ENCODE results near the gene MZT1. TPM values are rescaled to one million over a fixed set of nuclear protein-coding genes. Genes with fewer than 3 reads are reported as not detected.
A peak's percentile ranks its signal among the peaks of the same experiment; 100 is the strongest.
"Not testable (repeated sequence)": the region's sequence is repeated elsewhere in the genome, so short reads cannot be mapped to it uniquely, and the experiment has no call there.

Gene MZT1
- total RNA-seq: 1 to 10 TPM; 6.5 TPM
- long read RNA-seq, transcript MZT1-201 (3 exons, 2,299 nt): major isoform, 33 of 34 reads
- long read RNA-seq, partial matches to known transcripts: 0 of 34 reads
- long read RNA-seq, other reads (novel, unspliced or antisense): 1 of 34 reads

- intact Hi-C loops (cut with DNase I): no loop called here
- DNase-seq (peak; percentile 97), ATAC-seq (peak; percentile 98 to 99)
Measured at GRCh38 chr13:72727417-72728289, at the start of gene MZT1, which contains the start of gene BORA. Gene MZT1, minus strand, starts transcription at chr13:72727629. Its CDS starts 27 bp downstream, at chr13:72727602. Gene BORA, plus strand, starts transcription at chr13:72727923. Its CDS starts 1,018 bp downstream, at chr13:72728941.

- ATAC-seq (no peak), DNase-seq (no peak)
- intact Hi-C loops (cut with DNase I): no loop called here
Measured at GRCh38 chr13:72774019-72774418, 46.6 kb upstream of the MZT1 start.

- DNase-seq (no peak), ATAC-seq (no peak)
- intact Hi-C loops (cut with DNase I): no loop called here
Measured at GRCh38 chr13:72763411-72763810, 36.0 kb upstream of the MZT1 start.

GRCh38 chr13:72760189-72760588, 32.8 kb upstream of the MZT1 start:
- DNase-seq: no peak
- intact Hi-C loops (cut with DNase I): no loop called here
- no peak for ATAC-seq

- ATAC-seq: no peak
- intact Hi-C loops (cut with DNase I): no loop called here
- no peak for DNase-seq
Measured at GRCh38 chr13:72757792-72758535, 30.5 kb upstream of the MZT1 start.

GRCh38 chr13:72754111-72754510, 26.7 kb upstream of the MZT1 start:
- intact Hi-C loops (cut with DNase I): no loop called here
- ATAC-seq: no peak

GRCh38 chr13:72751220-72751619, 23.8 kb upstream of the MZT1 start:
- no peak for ATAC-seq
- intact Hi-C loops (cut with DNase I): no loop called here
- DNase-seq: no peak

More at GRCh38 chr13:72754111-72754510, 26.7 kb upstream of the MZT1 start:
- DNase-seq: no peak

GRCh38 chr13:72745260-72745659, 17.8 kb upstream of the MZT1 start:
- ATAC-seq: no peak
- intact Hi-C loops (cut with DNase I): no loop called here
- no peak for DNase-seq

- intact Hi-C loops (cut with DNase I): no loop called here
- DNase-seq (no peak), ATAC-seq (no peak)
Measured at GRCh38 chr13:72740015-72740414, 12.6 kb upstream of the MZT1 start.

- ATAC-seq: no peak
- DNase-seq: no peak
- intact Hi-C loops (cut with DNase I): no loop called here
Measured at GRCh38 chr13:72737033-72737432, 9.6 kb upstream of the MZT1 start.

GRCh38 chr13:72728290-72728605, 819 bp upstream of the MZT1 start:
- ATAC-seq: no peak
- intact Hi-C loops (cut with DNase I): no loop called here
- no peak for DNase-seq

- DNase-seq (peak; percentile 61), ATAC-seq (peak; percentile 25 to 59)
Measured at GRCh38 chr13:72726726-72727416, 558 bp downstream of the MZT1 start.

GRCh38 chr13:72726185-72726584, 1.2 kb downstream of the MZT1 start:
- ATAC-seq; intact Hi-C loops (cut with DNase I); DNase-seq: not testable (repeated sequence)

More at GRCh38 chr13:72726726-72727416, 558 bp downstream of the MZT1 start:
- intact Hi-C loops (cut with DNase I): no loop called here

- ATAC-seq (no peak), DNase-seq (no peak)
- intact Hi-C loops (cut with DNase I): no loop called here
Measured at GRCh38 chr13:72716776-72717175, 10.7 kb downstream of the MZT1 start.

- DNase-seq (no peak), ATAC-seq (no peak)
- intact Hi-C loops (cut with DNase I): no loop called here
Measured at GRCh38 chr13:72700509-72700908, 26.9 kb downstream of the MZT1 start.

- DNase-seq (no peak), ATAC-seq (no peak)
- intact Hi-C loops (cut with DNase I): no loop called here
Measured at GRCh38 chr13:72698164-72698563, 29.3 kb downstream of the MZT1 start.

- DNase-seq (no peak), ATAC-seq (no peak)
- intact Hi-C loops (cut with DNase I): no loop called here
Measured at GRCh38 chr13:72696579-72696978, 30.9 kb downstream of the MZT1 start.

GRCh38 chr13:72694314-72694713, 33.1 kb downstream of the MZT1 start:
- ATAC-seq (no peak), DNase-seq (no peak)
- intact Hi-C loops (cut with DNase I): no loop called here

- DNase-seq (no peak), ATAC-seq (no peak)
- intact Hi-C loops (cut with DNase I): no loop called here
Measured at GRCh38 chr13:72693832-72694231, 33.6 kb downstream of the MZT1 start.

Data from left cardiac atrium (tissue), 4 donors.